Measurements from ENCODE around the gene FNDC4.
"Not testable (repeated sequence)": the region's sequence is repeated elsewhere in the genome, so short reads cannot be mapped to it uniquely, and the experiment has no call there.

GRCh38 chr2:27538839-27539450 is 43.9 kb upstream of the FNDC4 start:
- TF ChIP-seq CTCF (IDR thresholded peaks at IDR 0.05); POLR2A (IDR thresholded peaks at IDR 0.05; ENCODE audit: low read depth); EP300 (IDR thresholded peaks at IDR 0.05): not testable (repeated sequence)
